Upper lobe of right lung (tissue), 1 donor: Measurements from ENCODE around the gene PRKN. TPM values are rescaled to one million over a fixed set of nuclear protein-coding genes. Genes with fewer than 3 reads are reported as not detected.

Source experiments
- ATAC-seq: fragments of 200-7000 bp; cut with Tn5 transposase; one replicate; pipeline ENCODE4 v1.9.1; 2020; ENCODE audit warnings: mild to moderate bottlenecking, moderate library complexity
- DNase-seq: peaks from one replicate; pipeline ENCODE4 v3.0.0-alpha.2; 2020
- H3K27ac ChIP-seq: fragments of 200-600 bp; one replicate; pipeline ENCODE4 v1.8.0; 2022
- H3K27me3 ChIP-seq: fragments of 200-600 bp; one replicate; pipeline ENCODE4 v1.8.0; 2022; ENCODE audit warnings: mild to moderate bottlenecking
- H3K36me3 ChIP-seq: fragments of 200-600 bp; one replicate; pipeline ENCODE4 v1.8.0; 2022
- H3K4me1 ChIP-seq: fragments of 200-600 bp; one replicate; pipeline ENCODE4 v1.8.0; 2022
- H3K4me3 ChIP-seq: fragments of 200-600 bp; one replicate; pipeline ENCODE4 v1.8.0; 2022; ENCODE audit warnings: mild to moderate bottlenecking
- H3K9me3 ChIP-seq: fragments of 200-600 bp; one replicate; pipeline ENCODE4 v1.8.0; 2022
- intact Hi-C: fragments of 100-400 bp; cut with DNase I; formaldehyde crosslinking; loops from one replicate; pipeline ENCODE4 v1.11.0; 2022
- total RNA-seq: library from RNA; stranded (reverse); fragmentation: NEBNext Ultra II Directional; extraction: Animal tissue kit (Norgen Biotek cat#: 25700); gene quantifications from one replicate; pipeline ENCODE4 v1.2.1, GENCODE V29; 2021
- TF ChIP-seq, protein P1 (sequence below): fragments of 200-600 bp; IDR thresholded peaks from one replicate; pipeline ENCODE4 v1.8.0; 2022; ENCODE audit warnings: antibody characterized with exemption
- donor health status: DM: no; HTN: yes; CAD: no; lungs with severe emphysema.

PRKN gene
- total RNA-seq, 1 donor from 2014 or later: 2.7 TPM

- ATAC-seq (no peak), DNase-seq (no peak)
- intact Hi-C loops: no loop called here
- no peak overlapping the region for H3K27ac ChIP-seq
- H3K36me3 ChIP-seq: no peaks in the 10 kb centered on the region
- TF ChIP-seq, protein P1, sequence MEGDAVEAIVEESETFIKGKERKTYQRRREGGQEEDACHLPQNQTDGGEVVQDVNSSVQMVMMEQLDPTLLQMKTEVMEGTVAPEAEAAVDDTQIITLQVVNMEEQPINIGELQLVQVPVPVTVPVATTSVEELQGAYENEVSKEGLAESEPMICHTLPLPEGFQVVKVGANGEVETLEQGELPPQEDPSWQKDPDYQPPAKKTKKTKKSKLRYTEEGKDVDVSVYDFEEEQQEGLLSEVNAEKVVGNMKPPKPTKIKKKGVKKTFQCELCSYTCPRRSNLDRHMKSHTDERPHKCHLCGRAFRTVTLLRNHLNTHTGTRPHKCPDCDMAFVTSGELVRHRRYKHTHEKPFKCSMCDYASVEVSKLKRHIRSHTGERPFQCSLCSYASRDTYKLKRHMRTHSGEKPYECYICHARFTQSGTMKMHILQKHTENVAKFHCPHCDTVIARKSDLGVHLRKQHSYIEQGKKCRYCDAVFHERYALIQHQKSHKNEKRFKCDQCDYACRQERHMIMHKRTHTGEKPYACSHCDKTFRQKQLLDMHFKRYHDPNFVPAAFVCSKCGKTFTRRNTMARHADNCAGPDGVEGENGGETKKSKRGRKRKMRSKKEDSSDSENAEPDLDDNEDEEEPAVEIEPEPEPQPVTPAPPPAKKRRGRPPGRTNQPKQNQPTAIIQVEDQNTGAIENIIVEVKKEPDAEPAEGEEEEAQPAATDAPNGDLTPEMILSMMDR: no peak
- H3K4me3 ChIP-seq: no peak overlapping the region
- no peaks in the 10 kb centered on the region for H3K9me3 ChIP-seq
- no peaks in the 10 kb centered on the region for H3K4me1 ChIP-seq
- H3K27me3 ChIP-seq: no peaks in the 10 kb centered on the region
These were observed 778.0 kb downstream of the PRKN start for GRCh38 chr6:161949531-161949930.

- no peak for ATAC-seq
- Histone ChIP-seq H3K27me3 (no peaks in the 10 kb centered on the region), H3K27ac (no peak overlapping the region), H3K4me3 (no peak overlapping the region), H3K4me1 (no peaks in the 10 kb centered on the region), H3K36me3 (no peaks in the 10 kb centered on the region), H3K9me3 (no peaks in the 10 kb centered on the region)
- intact Hi-C loops: no loop called here
- TF ChIP-seq, protein P1: no peak
- no peak for DNase-seq
These were observed 779.1 kb downstream of the PRKN start for GRCh38 chr6:161948462-161948861.

DNA sequence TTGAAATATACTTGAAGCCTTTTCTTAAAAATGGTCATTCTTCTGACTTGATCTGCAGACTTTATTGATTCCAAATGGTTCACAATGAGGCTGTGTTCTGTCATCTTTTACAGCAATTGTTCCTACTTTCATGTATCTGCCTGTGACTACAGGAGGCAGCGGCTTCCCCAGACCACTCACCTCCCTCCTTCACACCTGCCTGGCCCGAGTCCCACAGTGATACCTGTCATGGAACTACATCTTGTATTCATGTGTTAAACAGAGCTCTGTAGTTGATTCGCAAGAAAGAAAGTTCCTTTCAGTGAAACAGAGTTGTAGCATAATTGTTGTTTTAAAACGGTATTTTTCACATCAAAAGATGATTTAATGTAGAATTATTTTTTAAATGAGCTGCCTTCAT is 780.2 kb downstream of the PRKN start:
- Histone ChIP-seq H3K27me3 (no peaks in the 10 kb centered on the region), H3K4me3 (no peak overlapping the region), H3K4me1 (no peaks in the 10 kb centered on the region), H3K27ac (no peak overlapping the region), H3K36me3 (no peaks in the 10 kb centered on the region), H3K9me3 (no peaks in the 10 kb centered on the region)
- no peak for ATAC-seq
- no peak for DNase-seq
- intact Hi-C loops: no loop called here
- TF ChIP-seq, protein P1: no peak

DNA sequence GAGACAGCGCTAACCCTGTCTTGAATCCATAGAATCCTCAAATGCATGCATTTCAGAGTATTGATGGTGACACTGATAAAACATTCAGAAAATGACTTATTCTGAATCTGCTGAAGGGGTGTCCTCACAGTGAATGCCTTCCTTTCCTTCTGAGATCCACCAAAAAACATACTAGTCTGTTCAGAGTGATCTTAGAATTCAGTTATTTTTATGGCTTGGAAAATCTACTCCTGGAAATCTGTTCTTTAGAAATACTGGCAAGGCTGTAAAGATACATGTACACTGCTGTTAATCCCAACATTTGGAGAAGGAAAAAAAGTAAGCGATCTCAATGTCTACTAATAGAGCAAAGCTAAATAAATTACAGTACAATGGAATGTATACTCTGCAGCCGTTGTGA is 781.1 kb downstream of the PRKN start:
- Histone ChIP-seq H3K4me3 (no peak overlapping the region), H3K9me3 (no peaks in the 10 kb centered on the region), H3K4me1 (no peaks in the 10 kb centered on the region), H3K27ac (no peak overlapping the region), H3K36me3 (no peaks in the 10 kb centered on the region), H3K27me3 (no peaks in the 10 kb centered on the region)
- intact Hi-C loops: no loop called here
- TF ChIP-seq, protein P1: no peak
- DNase-seq (no peak), ATAC-seq (no peak)

- Histone ChIP-seq H3K27me3 (no peaks in the 10 kb centered on the region), H3K36me3 (no peaks in the 10 kb centered on the region), H3K4me3 (no peak overlapping the region), H3K4me1 (no peaks in the 10 kb centered on the region), H3K27ac (no peak overlapping the region), H3K9me3 (no peaks in the 10 kb centered on the region)
- TF ChIP-seq, protein P1: no peak
- DNase-seq (no peak), ATAC-seq (no peak)
- intact Hi-C loops: no loop called here
These were observed 784.0 kb downstream of the PRKN start for GRCh38 chr6:161943561-161943960.

DNA sequence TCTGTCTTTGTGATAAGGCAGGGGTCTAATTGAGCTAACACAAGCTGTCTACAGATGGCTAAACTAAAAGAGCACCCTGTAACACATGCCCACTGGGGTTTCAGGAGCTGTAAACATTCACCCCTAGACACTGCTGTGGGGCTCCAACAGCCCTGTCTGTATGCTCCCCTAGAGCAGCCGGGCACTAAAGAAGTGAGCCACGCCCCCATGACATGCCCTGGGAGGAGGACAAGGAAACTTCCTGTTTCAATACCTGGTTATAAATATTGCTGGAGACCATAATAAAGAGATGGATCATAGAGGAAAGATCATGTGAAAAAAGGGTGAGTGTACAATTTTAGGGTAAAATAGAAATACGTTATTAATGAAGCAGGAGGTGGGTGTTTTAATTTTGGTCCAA is 786.0 kb downstream of the PRKN start:
- Histone ChIP-seq H3K4me1 (no peaks in the 10 kb centered on the region), H3K9me3 (no peaks in the 10 kb centered on the region), H3K36me3 (no peaks in the 10 kb centered on the region), H3K4me3 (no peak overlapping the region), H3K27me3 (no peaks in the 10 kb centered on the region), H3K27ac (no peak overlapping the region)
- ATAC-seq: no peak
- DNase-seq: no peak
- intact Hi-C loops: no loop called here
- TF ChIP-seq, protein P1: no peak
